H1 (cell line): ENCODE measurements around the gene AOPEP. TPM values are rescaled to one million over a fixed set of nuclear protein-coding genes. Genes with fewer than 3 reads are reported as not detected.

ENCODE experiments used
- CTCF ChIA-PET: fragments of 300-600 bp; sonication (Branson Sonifier 250); formaldehyde crosslinking; loops from one replicate; lab custom pipeline; 2021; ENCODE audit not compliant: partially characterized antibody; lab: Charles Lee
- POLR2A ChIA-PET: fragments of 300-600 bp; sonication (Branson Sonifier 250); formaldehyde crosslinking; loops from one replicate; lab custom pipeline; 2021; ENCODE audit warnings: inconsistent platforms; ENCODE audit not compliant: partially characterized antibody; lab: Charles Lee
- DNase-seq, 2 experiments: peaks; one replicate each; pipeline versions ENCODE4 v3.0.0 to v3.0.0-alpha.2; 2010 to 2022; ENCODE audit warnings: low spot score in 2 of 2, low read depth in 1 of 2, mixed read lengths in 1 of 2
- FAIRE-seq: peaks from 2 replicates; lab custom pipeline; 2011; peaks lifted over from hg19 to GRCh38; lab: Jason Lieb, UNC
- H2AFZ ChIP-seq: 2 replicates; pipeline ENCODE4 v1.8.1; 2012; ENCODE audit warnings: low read length, inconsistent platforms
- H2AK5ac ChIP-seq: 2 replicates; pipeline ENCODE4 v1.6.1; 2013; ENCODE audit warnings: low read depth, low read length
- H2BK120ac ChIP-seq: replicated peaks from 2 replicates; pipeline ENCODE3; 2013; ENCODE audit warnings: low read depth, low read length, inconsistent platforms
- H2BK12ac ChIP-seq: 2 replicates; pipeline ENCODE4 v1.6.1; 2013; ENCODE audit warnings: low read depth, low read length
- H2BK15ac ChIP-seq: 2 replicates; pipeline ENCODE4 v1.6.1; 2013; ENCODE audit warnings: low read length
- H2BK20ac ChIP-seq: 2 replicates; pipeline ENCODE4 v1.6.1; 2013; ENCODE audit warnings: low read length
- H2BK5ac ChIP-seq: 2 replicates; pipeline ENCODE4 v1.6.1; 2013; ENCODE audit warnings: low read depth, low read length
- H3K14ac ChIP-seq: 2 replicates; pipeline ENCODE4 v1.6.1; 2013; ENCODE audit warnings: inconsistent platforms; ENCODE audit not compliant: insufficient read length
- H3K18ac ChIP-seq: 2 replicates; pipeline ENCODE4 v1.6.1; 2013; ENCODE audit warnings: low read length; ENCODE audit errors: extremely low read depth
- H3K23ac ChIP-seq: 2 replicates; pipeline ENCODE4 v1.6.1; 2013; ENCODE audit warnings: inconsistent platforms; ENCODE audit not compliant: insufficient read length
- H3K23me2 ChIP-seq: 2 replicates; pipeline ENCODE4 v1.6.1; 2013; ENCODE audit warnings: low read depth, low read length
- H3K27ac ChIP-seq: 2 replicates; pipeline ENCODE4 v1.6.1; 2011; ENCODE audit warnings: low read depth, low read length, inconsistent platforms
- H3K27me3 ChIP-seq, 4 experiments: replicated peaks in 1 of 4; 1 replicate in 1 of 4; 2 replicates in 3 of 4; pipeline versions ENCODE4 v1.6.1 to v1.8.1; 2011 to 2013; ENCODE audit warnings: low read length in 3 of 4, mild to moderate bottlenecking in 3 of 4, inconsistent platforms in 2 of 4, mixed read lengths in 2 of 4, moderate library complexity in 1 of 4; ENCODE audit not compliant: control insufficient read depth in 3 of 4, insufficient read depth in 3 of 4; ENCODE audit errors: extremely low read depth in 1 of 4
- H3K36me3 ChIP-seq, 4 experiments: 2 replicates each; pipeline versions ENCODE4 v1.6.1 to v1.8.1; 2011 to 2013; ENCODE audit warnings: mild to moderate bottlenecking in 4 of 4, low read length in 3 of 4, moderate library complexity in 2 of 4, control low read depth in 1 of 4, inconsistent platforms in 1 of 4; ENCODE audit not compliant: insufficient read depth in 4 of 4, control insufficient read depth in 2 of 4
- H3K4ac ChIP-seq: replicated peaks from 2 replicates; pipeline ENCODE3; 2013; ENCODE audit warnings: low read length, low read depth, mixed read lengths, inconsistent platforms; ENCODE audit not compliant: insufficient read length
- H3K4me1 ChIP-seq, 4 experiments: replicated peaks in 1 of 4; 1 replicate in 1 of 4; 2 replicates in 3 of 4; pipeline versions ENCODE4 v1.6.1 to v1.8.1; 2011 to 2013; ENCODE audit warnings: low read length in 3 of 4, inconsistent platforms in 2 of 4, mixed read lengths in 1 of 4; ENCODE audit not compliant: insufficient read depth in 4 of 4, control insufficient read depth in 3 of 4
- H3K4me2 ChIP-seq, 2 experiments: 2 replicates each; pipeline versions ENCODE4 v1.6.1 to v1.8.1; 2011 to 2013; ENCODE audit warnings: low read depth in 2 of 2, low read length in 2 of 2, control low read depth in 1 of 2, inconsistent platforms in 1 of 2, mild to moderate bottlenecking in 1 of 2; ENCODE audit not compliant: insufficient read depth in 1 of 2
- H3K4me3 ChIP-seq, 4 experiments: fragments of 200-600, 300-600 bp in 1 of 4; sonication (generic), shearing (Covaris generic), sonication (Bioruptor Twin) in 1 of 4; 2 replicates each; pipeline versions ENCODE4 v1.5.1 to v1.8.1; 2011 to 2016; ENCODE audit warnings: low read length in 4 of 4, low read depth in 3 of 4, control low read depth in 2 of 4, inconsistent platforms in 2 of 4, mild to moderate bottlenecking in 2 of 4, mixed read lengths in 1 of 4, moderate library complexity in 1 of 4; ENCODE audit not compliant: insufficient read depth in 2 of 4; ENCODE audit errors: extremely low read depth in 1 of 4
- H3K56ac ChIP-seq: replicated peaks from 2 replicates; pipeline ENCODE3; 2013; ENCODE audit warnings: low read depth, mild to moderate bottlenecking, mixed read lengths, low read length, inconsistent platforms; ENCODE audit not compliant: insufficient read length
- H3K79me1 ChIP-seq: 2 replicates; pipeline ENCODE4 v1.6.1; 2013; ENCODE audit warnings: low read depth, low read length, control low read depth
- H3K79me2 ChIP-seq, 2 experiments: 2 replicates each; pipeline versions ENCODE4 v1.6.1 to v1.8.1; 2012 to 2013; ENCODE audit warnings: low read length in 2 of 2, mild to moderate bottlenecking in 2 of 2, inconsistent platforms in 1 of 2; ENCODE audit not compliant: insufficient read depth in 2 of 2, control insufficient read depth in 1 of 2
- H3K9ac ChIP-seq, 4 experiments: replicated peaks in 1 of 4; 1 replicate in 1 of 4; 2 replicates in 3 of 4; pipeline versions ENCODE4 v1.6.1 to v1.8.1; 2011 to 2013; ENCODE audit warnings: low read depth in 3 of 4, low read length in 3 of 4, control low read depth in 2 of 4, mild to moderate bottlenecking in 2 of 4, moderate library complexity in 2 of 4, inconsistent platforms in 1 of 4; ENCODE audit errors: extremely low read depth in 1 of 4
- H3K9me3 ChIP-seq, 2 experiments: 2 replicates each; pipeline versions ENCODE4 v1.6.1 to v1.8.1; 2012 to 2013; ENCODE audit warnings: mild to moderate bottlenecking in 2 of 2, moderate library complexity in 2 of 2, control low read depth in 1 of 2, inconsistent platforms in 1 of 2, low read depth in 1 of 2, low read length in 1 of 2, mixed read lengths in 1 of 2; ENCODE audit not compliant: insufficient read depth in 2 of 2
- H4K20me1 ChIP-seq, 2 experiments: replicated peaks in 1 of 2; 2 replicates each; pipeline versions ENCODE3 to v1.8.1; 2011 to 2013; ENCODE audit warnings: inconsistent platforms in 2 of 2, low read length in 2 of 2, mild to moderate bottlenecking in 1 of 2; ENCODE audit not compliant: insufficient read depth in 2 of 2, control insufficient read depth in 1 of 2
- H4K5ac ChIP-seq: 2 replicates; pipeline ENCODE4 v1.6.1; 2013; ENCODE audit warnings: low read length, low read depth, mixed read lengths, inconsistent platforms; ENCODE audit not compliant: insufficient read length
- H4K8ac ChIP-seq: 2 replicates; pipeline ENCODE4 v1.8.0; 2013; ENCODE audit warnings: mild to moderate bottlenecking, moderate library complexity, low read length, inconsistent platforms; ENCODE audit not compliant: insufficient read depth; ENCODE audit errors: extremely low read depth
- H4K91ac ChIP-seq: replicated peaks from 2 replicates; pipeline ENCODE3; 2013; ENCODE audit warnings: low read length, mixed read lengths, inconsistent platforms; ENCODE audit not compliant: insufficient read length
- BCL11A ChIP-seq, 2 experiments: IDR thresholded peaks; one replicate each; pipeline ENCODE4 v1.6.1; 2011; ENCODE audit warnings: low read depth in 2 of 2, low read length in 2 of 2, mild to moderate bottlenecking in 2 of 2
- CBX8 ChIP-seq: fragments of 300-800, 300-1000 bp; sonication (generic); IDR thresholded peaks from 2 replicates; pipeline ENCODE4 v1.7.1; 2016; ENCODE audit warnings: low read depth, low read length, borderline replicate concordance
- EP300 ChIP-seq, 2 experiments: IDR thresholded peaks; 1 replicate in 1 of 2; 2 replicates in 1 of 2; pipeline ENCODE4 v1.6.1; 2011 to 2012; ENCODE audit warnings: low read depth in 2 of 2, low read length in 2 of 2, mild to moderate bottlenecking in 2 of 2, borderline replicate concordance in 1 of 2, inconsistent platforms in 1 of 2, moderate library complexity in 1 of 2
- KDM5A ChIP-seq: fragments of 200-600 bp; IDR thresholded peaks from 2 replicates; pipeline ENCODE4 v1.7.1; 2012; ENCODE audit warnings: mild to moderate bottlenecking, low read length, inconsistent platforms, mixed read lengths
- NANOG ChIP-seq: IDR thresholded peaks from 2 replicates; pipeline ENCODE4 v1.6.1; 2011; ENCODE audit warnings: low read length, low read depth, mild to moderate bottlenecking, inconsistent platforms; ENCODE audit not compliant: insufficient read depth, poor library complexity, severe bottlenecking
- NRF1 ChIP-seq: IDR thresholded peaks from 2 replicates; pipeline ENCODE4 v1.6.1; 2011; ENCODE audit warnings: mild to moderate bottlenecking, low read depth, low read length, improper control_type of control experiment
- PHF8 ChIP-seq: fragments of 200-600 bp; sonication (generic); conservative IDR thresholded peaks from 2 replicates; pipeline ENCODE4 v1.7.1; 2012; ENCODE audit warnings: low read depth, mild to moderate bottlenecking, inconsistent platforms, low read length, moderate library complexity
- RFX5 ChIP-seq: IDR thresholded peaks from 2 replicates; pipeline ENCODE4 v1.6.1; 2011; ENCODE audit warnings: low read depth, low read length, improper control_type of control experiment, borderline replicate concordance
- SIX5 ChIP-seq: IDR thresholded peaks from 2 replicates; pipeline ENCODE4 v1.6.1; 2011; ENCODE audit warnings: mild to moderate bottlenecking, low read depth, low read length
- SP1 ChIP-seq: IDR thresholded peaks from 2 replicates; pipeline ENCODE4 v1.6.1; 2011; ENCODE audit warnings: low read depth, low read length
- WGBS, 2 experiments: shearing (Covaris generic) in 1 of 2; methylation state at CpG; one replicate each; pipeline versions ENCODE4 v1.1.6 to v1.1.7; 2013 to 2015; ENCODE audit warnings: low lambda C conversion rate in 2 of 2, mixed read lengths in 2 of 2, inconsistent platforms in 1 of 2, low coverage in 1 of 2, missing lambda C conversion rate in 1 of 2; ENCODE audit not compliant: insufficient replicate concordance in 2 of 2, insufficient coverage in 1 of 2, insufficient read length in 1 of 2; ENCODE audit errors: extremely low coverage in 1 of 2, missing lambda C conversion rate in 1 of 2; 5-methylcytosine and 5-hydroxymethylcytosine counted together
- polyA plus RNA-seq, 7 experiments: library from polyadenylated mRNA; depleted of rRNA in 3 of 7; stranded (reverse) in 5 of 7; unstranded in 2 of 7; fragments of >200 nt in 5 of 7; fragments of 200-250 nt in 2 of 7; gene quantifications; 1 replicate in 5 of 7; 2 replicates in 1 of 7; 4 replicates in 1 of 7; pipeline versions ENCODE4 v1.2.1 to v1.2.3, GENCODE V29; 2011 to 2013; ENCODE audit warnings: missing spikeins in 2 of 7, mixed read lengths in 2 of 7
- total RNA-seq: library from RNA; stranded (reverse); fragmentation: NEBNext Ultra II Directional; extraction: Animal tissue kit (Norgen Biotek cat#: 25700); gene quantifications from 2 replicates; pipeline ENCODE4 v1.2.1, GENCODE V29; 2021
- TF ChIP-seq, protein P1 (sequence below): IDR thresholded peaks from 2 replicates; pipeline ENCODE4 v1.6.1; 2011; ENCODE audit warnings: low read length, improper control_type of control experiment

AOPEP gene
- total and polyA plus RNA-seq, 2 of the 8 experiments (the other 6 are each of a cell fraction or from before 2014, with no cell fraction given) = 6.1 to 14.3 TPM

- Histone ChIP-seq H4K91ac (no peak overlapping the region), H3K18ac (no peak overlapping the region), H4K5ac (no peak overlapping the region), H3K23ac (no peak overlapping the region), H2BK15ac (no peak overlapping the region), H3K79me2 (no peaks in the 10 kb centered on the region), H3K4me1 (peaks cover 0 to 6% (median 5%) of the 10 kb centered on the region in 4 experiments; a peak in 2 of 7 replicates), H3K4me2 (no peak overlapping the region), H3K9ac (no peak overlapping the region), H4K8ac (no peak overlapping the region), H2AK5ac (no peak overlapping the region), H3K79me1 (no peaks in the 10 kb centered on the region), H3K4me3 (no peak overlapping the region), H2BK20ac (no peak overlapping the region), H3K4ac (no peak overlapping the region), H2AFZ (no peak overlapping the region), H3K36me3 (no peaks in the 10 kb centered on the region), H3K23me2 (no peaks in the 10 kb centered on the region), H4K20me1 (no peaks in the 10 kb centered on the region), H3K14ac (no peak overlapping the region), H3K27ac (no peak overlapping the region), H3K56ac (no peak overlapping the region), H2BK12ac (no peak overlapping the region), H3K27me3 (no peaks in the 10 kb centered on the region), H2BK5ac (no peak overlapping the region), H3K9me3 (no peaks in the 10 kb centered on the region), H2BK120ac (no peak overlapping the region)
- DNase-seq = no peak
- ChIA-PET POLR2A (no interaction called here), CTCF (no interaction called here)
- FAIRE-seq = no peak
- 89% methylated on average over 9 of the region's 9 CpGs; no CpG with 5 or more reads in 1 of the 2 experiments for WGBS, 2 experiments
- TF ChIP-seq, protein P1, sequence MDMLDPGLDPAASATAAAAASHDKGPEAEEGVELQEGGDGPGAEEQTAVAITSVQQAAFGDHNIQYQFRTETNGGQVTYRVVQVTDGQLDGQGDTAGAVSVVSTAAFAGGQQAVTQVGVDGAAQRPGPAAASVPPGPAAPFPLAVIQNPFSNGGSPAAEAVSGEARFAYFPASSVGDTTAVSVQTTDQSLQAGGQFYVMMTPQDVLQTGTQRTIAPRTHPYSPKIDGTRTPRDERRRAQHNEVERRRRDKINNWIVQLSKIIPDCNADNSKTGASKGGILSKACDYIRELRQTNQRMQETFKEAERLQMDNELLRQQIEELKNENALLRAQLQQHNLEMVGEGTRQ = no peak
- no peak for TF ChIP-seq KDM5A
- no peak for TF ChIP-seq SP1
- no peak for TF ChIP-seq BCL11A (IDR thresholded peaks at IDR 0.05; ENCODE audit: low read depth in 2 of 2, low read length in 2 of 2)
- TF ChIP-seq NANOG = no peak
- no peak for TF ChIP-seq RFX5
- no peak for TF ChIP-seq EP300 (IDR thresholded peaks at IDR 0.05; ENCODE audit: borderline replicate concordance in 1 of 2, low read depth in 2 of 2, low read length in 2 of 2)
- TF ChIP-seq SIX5 = no peak
- no peak for TF ChIP-seq CBX8
- TF ChIP-seq PHF8 = no peak
- TF ChIP-seq NRF1 = no peak
Observed at GRCh38 chr9:94993160-94993820, 266.8 kb downstream of the AOPEP start.
